Right kidney (tissue), 1 donor: ENCODE results near the gene RASAL1.

Experiments used
- DNase-seq: peaks from one replicate; pipeline ENCODE4 v3.0.0-alpha.2; 2016

RASAL1 gene

GRCh38 chr12:113057565-113058485, 77.7 kb downstream of the RASAL1 start:
- peak; percentile 35 for DNase-seq

GRCh38 chr12:113056631-113057488, 78.7 kb downstream of the RASAL1 start, which contains the start of gene DTX1:
Gene DTX1 (plus strand): TSS chr12:113056730. CDS start chr12:113058193, 1,463 bp downstream.
- peak; percentile 72 for DNase-seq

- no peak for DNase-seq
Observed at GRCh38 chr12:113056381-113056630, 79.3 kb downstream of the RASAL1 start.

- no peak for DNase-seq
Observed at GRCh38 chr12:113055594-113056380, 79.8 kb downstream of the RASAL1 start.

GRCh38 chr12:113054948-113055486, 80.5 kb downstream of the RASAL1 start:
- no peak for DNase-seq

GRCh38 chr12:113052326-113052725, 83.2 kb downstream of the RASAL1 start:
- no peak for DNase-seq

- DNase-seq = no peak
Observed at GRCh38 chr12:113051759-113052158, 83.8 kb downstream of the RASAL1 start.

- DNase-seq = no peak
Observed at GRCh38 chr12:113050795-113051194, 84.8 kb downstream of the RASAL1 start.

- peak; percentile 53 for DNase-seq
Observed at GRCh38 chr12:113049976-113050742, 85.4 kb downstream of the RASAL1 start.
